K562 (cell line): Measurements from ENCODE around the gene TRIM10. TPM values are rescaled to one million over a fixed set of nuclear protein-coding genes. Genes with fewer than 3 reads are reported as not detected.

Experiments used
- ATAC-seq: fragments of 200-7000 bp; cut with Tn5 transposase; 3 replicates; pipeline ENCODE4 v1.9.1; 2020; ENCODE audit warnings: moderate library complexity
- BruUV-seq: library from RNA; stranded (reverse); fragments of 400-500 nt; replicated peaks from 2 replicates; lab custom pipeline; 2021; lab: Mats Ljungman, UMichigan
- CTCF ChIA-PET: fragments of 300-600 bp; formaldehyde crosslinking; extraction: SDS; loops from one replicate; lab custom pipeline; 2021; ENCODE audit warnings: low intra/inter-chr PET ratio; lab: Yijun Ruan, JAX
- POLR2A ChIA-PET: fragments of 300-600, 350-650 bp; sonication (Branson Sonifier 250); formaldehyde crosslinking; extraction: SDS; loops from one replicate; lab custom pipeline; 2021; ENCODE audit warnings: antibody characterized with exemption, inconsistent platforms; lab: Yijun Ruan, JAX
- DNase-seq, 4 experiments: peaks; one replicate each; pipeline versions ENCODE4 v3.0.0 to v3.0.0-alpha.2; 2011 to 2018; ENCODE audit warnings: low spot score in 3 of 4, mixed read lengths in 3 of 4; ENCODE audit errors: extremely low read depth in 1 of 4
- FAIRE-seq: peaks from 2 replicates; lab custom pipeline; 2011; peaks lifted over from hg19 to GRCh38; lab: Jason Lieb, UNC
- H2AFZ ChIP-seq: 2 replicates; pipeline ENCODE4 v1.6.0; 2011; ENCODE audit warnings: low read depth, low read length, control low read depth, inconsistent platforms
- H3K27ac ChIP-seq: fragments of 200-600 bp; 3 replicates; pipeline ENCODE4 v1.8.0; 2011; ENCODE audit warnings: low read depth, mild to moderate bottlenecking, control low read depth, inconsistent platforms, low read length, moderate library complexity, mixed read lengths; ENCODE audit errors: extremely low read depth
- H3K27me3 ChIP-seq, 2 experiments: fragments of 300-600 bp in 1 of 2; 2 replicates in 1 of 2; 3 replicates in 1 of 2; pipeline versions ENCODE4 v1.6.0 to v1.8.0; 2011; ENCODE audit warnings: inconsistent platforms in 2 of 2, low read length in 2 of 2, mild to moderate bottlenecking in 1 of 2, mixed read lengths in 1 of 2, moderate library complexity in 1 of 2; ENCODE audit not compliant: control insufficient read depth in 2 of 2, insufficient read depth in 2 of 2
- H3K36me3 ChIP-seq: fragments of 300-600 bp; 3 replicates; pipeline ENCODE4 v1.8.0; 2011; ENCODE audit warnings: mild to moderate bottlenecking, low read length, inconsistent platforms; ENCODE audit not compliant: control insufficient read depth, insufficient read depth
- H3K4me1 ChIP-seq, 2 experiments: fragments of 200-600 bp in 1 of 2; replicated peaks in 1 of 2; 2 replicates in 1 of 2; 3 replicates in 1 of 2; pipeline versions ENCODE4 v1.5.1 to v1.8.0; 2011; ENCODE audit warnings: inconsistent platforms in 2 of 2, low read length in 2 of 2, mild to moderate bottlenecking in 1 of 2, mixed read lengths in 1 of 2, moderate library complexity in 1 of 2; ENCODE audit not compliant: control insufficient read depth in 2 of 2, insufficient read depth in 2 of 2
- H3K4me2 ChIP-seq: 2 replicates; pipeline ENCODE4 v1.6.1; 2011; ENCODE audit warnings: low read length, control low read depth, inconsistent platforms, mixed read lengths; ENCODE audit not compliant: insufficient read depth
- H3K4me3 ChIP-seq: fragments of 200-600 bp; sonication (generic), shearing (Covaris generic); 2 replicates; pipeline ENCODE4 v1.5.1; 2016; ENCODE audit warnings: control low read depth, inconsistent platforms
- H3K79me2 ChIP-seq: fragments of 200-600 bp; 3 replicates; pipeline ENCODE4 v1.8.0; 2011; ENCODE audit warnings: low read length, inconsistent platforms; ENCODE audit not compliant: control insufficient read depth, insufficient read depth
- H3K9ac ChIP-seq, 2 experiments: 2 replicates each; pipeline versions ENCODE4 v1.6.0 to v1.6.1; 2011; ENCODE audit warnings: low read depth in 2 of 2, low read length in 2 of 2, control low read depth in 1 of 2, inconsistent platforms in 1 of 2, mild to moderate bottlenecking in 1 of 2, mixed read lengths in 1 of 2; ENCODE audit not compliant: insufficient read depth in 1 of 2
- H3K9me1 ChIP-seq: one replicate; pipeline ENCODE4 v1.6.0; 2011; ENCODE audit warnings: inconsistent platforms, mild to moderate bottlenecking, low read length, moderate library complexity; ENCODE audit not compliant: control insufficient read depth, insufficient read depth
- H3K9me3 ChIP-seq: replicated peaks from 2 replicates; pipeline ENCODE4 v1.5.1; 2011; ENCODE audit warnings: low read depth, low read length, inconsistent platforms; ENCODE audit not compliant: control insufficient read depth, insufficient read depth
- H4K20me1 ChIP-seq: replicated peaks from 2 replicates; pipeline ENCODE4 v1.6.1; 2011; ENCODE audit warnings: low read length, inconsistent platforms, mixed read lengths; ENCODE audit not compliant: control insufficient read depth, insufficient read depth
- HNRNPL ChIP-seq: fragments of 200-400 bp; formaldehyde crosslinking; IDR thresholded peaks from 2 replicates; pipeline ENCODE4 v1.6.1; 2017; ENCODE audit warnings: low read depth, mild to moderate bottlenecking, low read length
- TEAD2 ChIP-seq: fragments of 450-650 bp; IDR thresholded peaks from 2 replicates; pipeline ENCODE4 v1.6.1; 2016; ENCODE audit warnings: missing genetic modification characterization, control low read depth, missing compliant biosample characterization
- TFAP4 ChIP-seq: sonication (generic); formaldehyde crosslinking; IDR thresholded peaks from 2 replicates; pipeline ENCODE4 v1.8.0; 2022; ENCODE audit warnings: missing genetic modification reagents, mild to moderate bottlenecking, moderate library complexity, borderline replicate concordance
- WGBS: fragments of 100-300 bp; shearing (Covaris generic); methylation state at CpG from one replicate; pipeline ENCODE4 v1.1.6; 2016; ENCODE audit warnings: low coverage, mixed read lengths; ENCODE audit not compliant: insufficient coverage; ENCODE audit errors: missing lambda C conversion rate; 5-methylcytosine and 5-hydroxymethylcytosine counted together
- in situ Hi-C: fragments of 300-500 bp; cut with MboI; formaldehyde crosslinking; loops from 4 replicates; pipeline ENCODE4 v1.15.0; 2018; ENCODE audit warnings: inconsistent platforms, mixed read lengths
- intact Hi-C: fragments of 100-400 bp; cut with micrococcal nuclease; formaldehyde crosslinking; loops from 2 replicates; pipeline ENCODE4 v1.14.2; 2022
- polyA plus RNA-seq, 8 experiments: library from polyadenylated mRNA; depleted of rRNA in 4 of 8; stranded (reverse) in 5 of 8; unstranded in 3 of 8; fragments of >200 nt; fragmentation: Nextera tagmentation in 2 of 8; fragmentation: Illumina TruSeq in 1 of 8; extraction: Ambion mirVana in 2 of 8; extraction: Trizol in 1 of 8; gene quantifications; 2 replicates each; pipeline versions ENCODE4 v1.2.1 to v1.2.3, GENCODE V29; 2011 to 2014; ENCODE audit warnings: inconsistent platforms in 1 of 8, missing spikeins in 1 of 8
- total RNA-seq, 7 experiments: library from RNA; depleted of rRNA in 6 of 7; stranded (reverse); fragments of >200 nt in 6 of 7; fragmentation: Illumina TruSeq in 2 of 7; extraction: Trizol in 2 of 7; gene quantifications; 2 replicates each; pipeline versions ENCODE4 v1.2.1 to v1.2.3, GENCODE V29; 2011 to 2021; ENCODE audit warnings: low replicate concordance in 1 of 7
- TF ChIP-seq, protein P1 (sequence below): sonication (generic); formaldehyde crosslinking; IDR thresholded peaks from 2 replicates; pipeline ENCODE4 v1.8.1; 2022; ENCODE audit warnings: missing genetic modification reagents

Gene TRIM10
- total and polyA plus RNA-seq, 9 of the 15 experiments (the other 6 are each of a cell fraction or from before 2014, with no cell fraction given) = 0.15 to 0.90 (median 0.36) TPM

DNA sequence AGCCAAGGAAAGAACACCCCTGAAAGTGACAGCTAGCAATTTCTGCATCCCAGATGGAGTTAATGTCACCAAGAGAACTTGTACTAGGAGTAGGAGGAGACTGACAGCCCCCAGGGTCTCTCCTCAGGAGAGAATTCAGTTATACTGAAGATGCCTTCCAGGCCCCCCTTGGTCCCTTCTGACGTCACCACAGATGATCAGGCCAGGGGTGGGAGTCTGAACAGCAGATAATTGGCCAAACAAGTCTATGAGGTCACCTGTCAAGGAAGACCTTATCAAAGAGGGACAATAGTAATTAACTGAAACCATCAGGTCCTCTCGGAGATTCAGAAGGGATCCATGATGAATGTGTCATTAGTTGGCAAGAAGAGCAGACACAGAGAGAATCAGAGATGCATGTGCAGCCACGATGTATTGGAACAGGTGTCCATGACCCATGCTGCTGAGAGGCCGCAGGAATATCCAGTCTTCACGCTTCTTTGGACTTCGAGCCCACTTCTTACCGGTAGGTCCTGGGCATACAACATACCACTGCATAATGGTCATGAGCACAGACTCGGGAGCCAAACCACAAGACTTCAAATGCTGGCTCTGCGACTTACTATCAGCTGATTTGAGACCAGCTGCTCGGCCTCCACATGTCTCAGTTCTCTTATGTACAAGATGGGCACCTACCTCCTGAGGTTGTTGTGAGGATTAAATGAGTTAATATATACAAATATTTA lies 10.2 kb downstream of the TRIM10 start:
- H3K9ac ChIP-seq = no peak overlapping the region
- POLR2A ChIA-PET = interaction anchor here (0.6 to 1.4 kb wide), 3 partner anchors 9 to 56 kb away, joined by 3 to 4 read pairs (median 3); no protein-coding TSS in a partner anchor
- H3K27ac ChIP-seq = no peak overlapping the region
- WGBS = 34% methylated on average over 10 of the region's 10 CpGs
- H3K79me2 ChIP-seq = no peaks in the 10 kb centered on the region
- FAIRE-seq = no peak
- in situ Hi-C loops = no loop called here
- no peak overlapping the region for H3K4me2 ChIP-seq
- no peaks in the 10 kb centered on the region for H3K36me3 ChIP-seq
- intact Hi-C loops = no loop called here
- H3K9me3 ChIP-seq = no peaks in the 10 kb centered on the region
- no peaks in the 10 kb centered on the region for H3K9me1 ChIP-seq
- H3K4me1 ChIP-seq = peaks cover 4 to 24% of the 10 kb centered on the region in 2 experiments
- CTCF ChIA-PET = interaction anchor here (0.7 kb wide), 1 partner anchor 398 kb away, joined by 3 read pairs; no protein-coding TSS in a partner anchor
- DNase-seq = no peak
- H3K4me3 ChIP-seq = no peak overlapping the region
- no TSS peak for BruUV-seq
- TF ChIP-seq TFAP4 (CRISPR knock-in tag) = 0 out of 2 replicates have a peak, but pooled peaks have one; percentile 19
- TF ChIP-seq, protein P1, sequence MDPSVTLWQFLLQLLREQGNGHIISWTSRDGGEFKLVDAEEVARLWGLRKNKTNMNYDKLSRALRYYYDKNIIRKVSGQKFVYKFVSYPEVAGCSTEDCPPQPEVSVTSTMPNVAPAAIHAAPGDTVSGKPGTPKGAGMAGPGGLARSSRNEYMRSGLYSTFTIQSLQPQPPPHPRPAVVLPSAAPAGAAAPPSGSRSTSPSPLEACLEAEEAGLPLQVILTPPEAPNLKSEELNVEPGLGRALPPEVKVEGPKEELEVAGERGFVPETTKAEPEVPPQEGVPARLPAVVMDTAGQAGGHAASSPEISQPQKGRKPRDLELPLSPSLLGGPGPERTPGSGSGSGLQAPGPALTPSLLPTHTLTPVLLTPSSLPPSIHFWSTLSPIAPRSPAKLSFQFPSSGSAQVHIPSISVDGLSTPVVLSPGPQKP (CRISPR knock-in tag) = no peak
- no peak for TF ChIP-seq TEAD2 (tag)
- TF ChIP-seq HNRNPL = no peak
- peak overlapping the region; percentile 56; the same call in 1 of the 2 replicates for H2AFZ ChIP-seq
- peaks cover 2 to 38% of the 10 kb centered on the region in 2 experiments; a peak in 3 of 5 replicates for H3K27me3 ChIP-seq
- ATAC-seq = no peak
- no peaks in the 10 kb centered on the region for H4K20me1 ChIP-seq
